ENCODE data around the gene SHANK1. TPM values are rescaled to one million over a fixed set of nuclear protein-coding genes. Genes with fewer than 3 reads are reported as not detected.

Gene SHANK1
- total RNA-seq, 2 experiments from 2014 or later: not detected

DNA sequence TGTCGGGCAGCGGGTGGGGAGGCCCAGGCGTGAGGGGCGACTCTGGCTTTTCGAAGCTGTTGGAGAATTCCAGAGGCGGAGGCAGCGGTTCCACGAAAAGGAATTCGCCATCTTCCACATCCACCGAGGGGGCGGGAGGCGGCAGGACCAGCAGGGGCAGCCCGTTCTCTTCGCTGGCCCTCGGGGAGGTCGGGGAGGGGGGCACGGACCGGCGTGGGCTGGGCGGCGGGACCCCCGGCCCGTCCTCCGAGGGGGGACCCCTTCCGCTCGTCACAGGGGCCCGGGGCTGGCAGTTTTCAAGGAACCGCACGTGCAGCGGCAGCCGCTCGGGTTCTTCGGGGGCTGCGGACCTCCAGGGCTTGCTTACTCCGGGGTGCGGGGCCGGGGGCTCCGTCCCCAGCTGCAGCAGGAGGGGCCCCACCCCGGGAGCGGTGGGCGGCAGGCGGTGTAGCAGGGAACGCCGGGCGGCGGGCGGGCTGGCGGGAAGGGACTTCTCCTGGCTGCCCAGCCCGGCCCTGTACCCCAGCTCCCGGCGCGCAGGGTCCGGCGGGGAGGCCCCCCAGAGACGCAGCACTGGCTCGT lies 52.3 kb downstream of the SHANK1 start:
- Mint-ChIP-seq H3K4me3 (no peak overlapping the region), H3K4me1 (ENCODE audit: low read depth) (no peaks in the 10 kb centered on the region), H3K27ac (no peak overlapping the region), H3K9me3 (no peaks in the 10 kb centered on the region), H3K27me3 (peaks cover 38% of the 10 kb centered on the region), H3K36me3 (no peaks in the 10 kb centered on the region)
- DNase-seq: no peak
- CTCF ChIA-PET: no interaction called here
- intact Hi-C loops (cut with micrococcal nuclease): no loop called here
- POLR2A ChIA-PET: no interaction called here

DNA sequence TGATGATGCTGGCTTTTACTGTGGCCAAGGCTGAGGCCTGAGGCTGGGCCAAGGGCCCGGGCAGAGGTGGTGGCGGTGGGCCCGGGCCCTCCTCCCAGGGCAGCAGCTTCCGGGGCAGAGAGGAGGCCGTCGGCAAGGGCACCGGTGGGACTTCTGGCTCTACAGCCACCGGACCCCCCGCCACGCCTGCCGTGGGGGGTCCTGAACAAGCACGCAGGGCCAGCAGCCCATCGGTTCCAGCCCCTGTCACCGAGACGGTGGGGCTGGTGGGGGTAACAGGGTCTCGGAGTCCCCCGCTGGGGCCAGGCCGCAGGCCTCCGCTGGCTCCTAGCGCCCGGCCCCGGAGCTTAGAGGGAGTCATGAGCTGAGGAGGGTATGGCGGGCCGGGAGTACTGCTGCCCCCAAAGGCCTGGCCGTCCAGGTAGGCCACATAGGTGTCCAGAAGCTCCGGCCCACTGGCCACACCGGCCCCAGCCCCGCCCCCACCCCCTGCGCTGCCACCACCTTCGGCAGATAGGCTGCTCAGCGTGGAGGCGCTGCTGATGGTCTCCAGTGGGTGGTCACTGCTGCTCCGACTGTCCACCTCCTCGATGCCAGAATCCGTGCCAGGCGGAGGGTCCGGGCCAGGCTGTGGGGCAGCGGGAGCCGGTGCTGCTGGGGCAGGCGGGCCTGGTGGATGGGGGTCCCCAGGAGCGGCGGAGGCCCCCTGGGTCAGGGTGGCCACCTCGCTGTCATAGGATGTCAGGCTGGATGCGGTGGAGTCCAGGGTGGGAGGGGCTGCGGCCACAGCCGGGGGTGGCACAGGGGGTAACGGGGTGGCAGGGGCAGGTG lies 53.0 kb downstream of the SHANK1 start:
- CTCF ChIA-PET: no interaction called here
- Mint-ChIP-seq H3K4me3 (no peak overlapping the region), H3K36me3 (no peaks in the 10 kb centered on the region), H3K4me1 (ENCODE audit: low read depth) (no peaks in the 10 kb centered on the region), H3K27me3 (peaks cover 37% of the 10 kb centered on the region), H3K9me3 (no peaks in the 10 kb centered on the region), H3K27ac (no peak overlapping the region)
- POLR2A ChIA-PET: no interaction called here
- no peak for DNase-seq
- intact Hi-C loops (cut with micrococcal nuclease): no loop called here

DNA sequence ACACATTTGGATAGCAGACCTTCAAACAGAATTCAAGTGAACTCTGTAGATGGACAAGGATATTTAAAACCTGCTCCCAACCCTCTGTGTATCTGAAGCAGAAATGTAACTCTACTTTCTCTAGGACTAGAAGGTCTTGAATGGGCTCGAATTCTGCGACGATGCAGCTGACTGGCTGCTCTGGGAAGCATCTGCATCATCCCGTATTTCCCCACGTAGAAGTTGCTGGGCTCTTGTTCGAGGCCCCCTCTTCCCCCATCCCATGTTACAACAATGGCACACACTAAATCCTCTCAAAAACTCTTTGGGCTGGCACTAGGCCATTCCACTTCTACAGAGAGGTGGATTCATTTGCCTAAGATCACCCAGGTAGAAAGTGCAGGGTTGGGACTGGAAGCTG lies 55.4 kb downstream of the SHANK1 start:
- Mint-ChIP-seq H3K27me3 (peaks cover 34% of the 10 kb centered on the region), H3K36me3 (no peaks in the 10 kb centered on the region), H3K27ac (no peak overlapping the region), H3K9me3 (no peaks in the 10 kb centered on the region), H3K4me1 (ENCODE audit: low read depth) (no peaks in the 10 kb centered on the region), H3K4me3 (no peak overlapping the region)
- no peak for DNase-seq
- ChIA-PET POLR2A (no interaction called here), CTCF (no interaction called here)
- intact Hi-C loops (cut with micrococcal nuclease): no loop called here

DNA sequence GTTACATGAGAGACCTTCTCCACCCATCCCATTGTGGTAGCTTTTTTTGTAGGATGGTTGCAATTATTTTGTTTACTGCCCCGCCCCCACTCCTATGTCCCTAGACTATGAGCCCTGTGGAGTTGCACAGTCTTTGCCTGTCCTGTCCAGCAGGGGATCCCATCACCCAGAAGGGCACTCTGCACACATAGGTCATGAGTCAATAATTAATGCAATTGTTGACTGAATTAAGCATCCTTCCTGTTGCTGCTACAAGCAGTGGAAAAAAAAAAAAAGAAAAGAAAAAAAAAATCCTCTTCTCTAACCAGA lies 56.2 kb downstream of the SHANK1 start:
- H3K9me3 Mint-ChIP-seq: peaks cover 1% of the 10 kb centered on the region
- CTCF ChIA-PET: no interaction called here
- peaks cover 34% of the 10 kb centered on the region for H3K27me3 Mint-ChIP-seq
- H3K4me1 Mint-ChIP-seq (ENCODE audit: low read depth): peaks cover 2% of the 10 kb centered on the region
- intact Hi-C loops (cut with micrococcal nuclease): no loop called here
- no peak overlapping the region for H3K27ac Mint-ChIP-seq
- H3K4me3 Mint-ChIP-seq: no peak overlapping the region
- H3K36me3 Mint-ChIP-seq: peaks cover 1% of the 10 kb centered on the region
- no peak for DNase-seq
- POLR2A ChIA-PET: no interaction called here

DNA sequence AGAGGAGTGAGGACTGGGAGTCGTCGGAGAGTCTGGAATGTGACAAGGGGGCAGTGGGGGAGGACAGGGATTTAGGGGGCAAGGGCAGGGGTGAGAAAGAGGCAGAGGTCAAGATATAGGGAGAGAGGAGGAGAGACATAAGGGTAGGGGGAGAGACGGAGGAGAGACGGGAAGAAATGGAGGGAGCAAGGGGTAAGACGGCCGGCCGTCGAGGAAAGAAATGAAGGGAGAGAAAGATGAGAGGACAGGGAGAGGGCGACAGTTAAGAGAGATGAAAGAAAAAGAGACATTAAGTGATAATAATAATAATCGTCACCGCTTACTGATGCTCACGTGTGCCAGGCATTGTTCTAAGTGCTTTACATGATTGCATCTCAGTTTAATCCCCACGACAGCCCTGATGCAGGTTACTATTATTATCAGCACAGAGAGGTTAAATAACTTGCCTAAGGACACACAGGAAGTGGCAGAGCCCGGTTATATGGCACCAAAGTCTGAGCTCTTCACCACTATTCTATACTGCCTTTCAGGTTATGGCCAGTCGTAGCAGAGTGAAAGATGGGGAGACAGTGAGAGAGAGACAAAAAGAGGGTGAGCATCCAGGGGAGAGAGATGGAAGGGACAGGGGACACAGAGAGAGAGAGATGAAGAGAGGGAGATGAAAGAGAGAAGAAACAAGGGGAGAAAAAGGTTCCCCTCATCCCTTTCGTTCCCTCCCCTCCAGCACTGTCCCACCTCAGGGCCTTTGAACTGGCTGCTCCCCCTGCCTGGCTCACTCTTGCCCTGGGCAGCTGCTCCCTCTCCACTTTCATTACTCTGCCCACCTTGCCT lies 56.7 kb downstream of the SHANK1 start:
- intact Hi-C loops (cut with micrococcal nuclease): no loop called here
- Mint-ChIP-seq H3K9me3 (peaks cover 7% of the 10 kb centered on the region), H3K4me1 (ENCODE audit: low read depth) (peaks cover 8% of the 10 kb centered on the region), H3K27ac (no peak overlapping the region), H3K27me3 (peaks cover 39% of the 10 kb centered on the region), H3K36me3 (peaks cover 5% of the 10 kb centered on the region), H3K4me3 (no peak overlapping the region)
- DNase-seq: no peak
- CTCF ChIA-PET: no interaction called here
- POLR2A ChIA-PET: no interaction called here

DNA sequence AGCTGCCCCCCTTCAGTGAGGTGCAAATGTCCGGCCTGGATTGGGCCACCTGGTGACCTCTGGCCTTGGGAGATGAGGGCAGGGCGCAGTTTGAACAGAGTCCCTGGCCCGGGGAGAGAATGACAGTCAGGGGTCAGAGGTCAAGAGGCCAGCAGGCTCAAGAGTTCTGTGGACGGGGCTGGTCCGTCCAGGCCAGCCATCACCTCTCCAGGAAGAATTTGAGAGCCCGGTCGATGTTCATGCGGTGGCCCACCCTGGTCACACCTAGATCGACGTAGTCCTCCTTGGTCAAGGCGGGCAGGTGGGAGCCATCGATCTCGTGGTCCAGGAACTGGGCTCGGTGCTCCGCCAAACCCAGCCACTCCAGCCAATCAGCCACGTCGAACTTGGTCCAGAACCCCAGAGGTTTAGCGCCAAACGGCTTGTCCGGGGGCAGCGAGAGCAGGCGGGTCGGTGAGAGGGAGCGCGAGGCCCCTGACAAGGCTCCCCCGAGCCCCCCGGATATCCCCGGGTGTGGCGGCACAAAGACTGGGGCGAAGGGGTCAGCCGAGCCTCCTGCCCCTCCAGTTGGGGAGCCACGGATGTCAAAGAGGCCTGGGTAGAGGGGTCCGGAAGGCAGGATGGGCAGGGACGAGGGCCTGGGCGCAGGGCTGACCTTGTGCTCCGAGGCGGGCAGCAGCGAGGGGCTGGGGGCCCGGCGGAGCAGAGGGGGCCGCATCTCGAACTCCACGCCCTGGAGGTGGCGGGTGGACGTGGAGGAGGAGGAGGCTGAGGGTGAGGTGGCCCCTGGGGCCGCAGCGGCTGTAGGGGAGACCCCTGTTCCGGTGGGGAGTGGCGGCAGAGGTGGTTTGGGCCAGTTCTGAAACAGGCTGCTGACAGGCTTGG lies 57.6 kb downstream of the SHANK1 start:
- Mint-ChIP-seq H3K27me3 (peaks cover 48% of the 10 kb centered on the region), H3K9me3 (peaks cover 8% of the 10 kb centered on the region), H3K4me3 (no peak overlapping the region), H3K4me1 (ENCODE audit: low read depth) (peaks cover 17% of the 10 kb centered on the region), H3K36me3 (peaks cover 5% of the 10 kb centered on the region), H3K27ac (no peak overlapping the region)
- intact Hi-C loops (cut with micrococcal nuclease): no loop called here
- ChIA-PET CTCF (no interaction called here), POLR2A (no interaction called here)
- no peak for DNase-seq

DNA sequence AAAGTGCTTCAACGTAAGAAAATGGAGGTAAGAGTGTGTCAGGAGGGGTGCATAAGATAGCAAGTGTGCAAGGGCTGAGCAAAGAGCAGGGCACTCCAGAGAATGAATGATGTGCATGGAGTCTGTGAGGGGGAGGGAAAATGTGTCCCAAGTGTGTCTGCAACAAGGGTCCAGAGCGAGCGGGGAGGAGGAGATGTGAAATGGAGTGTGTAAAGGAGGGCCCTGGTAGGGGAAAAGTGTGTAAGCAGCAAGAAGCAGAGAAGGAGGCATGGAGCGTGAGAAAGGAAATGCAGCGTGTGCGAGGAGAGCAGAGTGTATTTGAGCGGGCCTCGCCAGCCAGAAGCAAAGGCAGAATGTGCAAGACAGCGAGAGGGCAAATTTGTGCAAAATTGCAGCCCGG lies 58.6 kb downstream of the SHANK1 start:
- Mint-ChIP-seq H3K9me3 (peaks cover 8% of the 10 kb centered on the region), H3K27ac (no peak overlapping the region), H3K4me3 (no peak overlapping the region), H3K27me3 (peaks cover 56% of the 10 kb centered on the region), H3K36me3 (peaks cover 5% of the 10 kb centered on the region), H3K4me1 (ENCODE audit: low read depth) (peaks cover 17% of the 10 kb centered on the region)
- CTCF ChIA-PET: interaction anchor here (1.2 kb wide), 1 partner anchor 9 kb away, joined by 4 read pairs; no protein-coding TSS in a partner anchor
- DNase-seq: no peak
- intact Hi-C loops (cut with micrococcal nuclease): no loop called here
- POLR2A ChIA-PET: no interaction called here

DNA sequence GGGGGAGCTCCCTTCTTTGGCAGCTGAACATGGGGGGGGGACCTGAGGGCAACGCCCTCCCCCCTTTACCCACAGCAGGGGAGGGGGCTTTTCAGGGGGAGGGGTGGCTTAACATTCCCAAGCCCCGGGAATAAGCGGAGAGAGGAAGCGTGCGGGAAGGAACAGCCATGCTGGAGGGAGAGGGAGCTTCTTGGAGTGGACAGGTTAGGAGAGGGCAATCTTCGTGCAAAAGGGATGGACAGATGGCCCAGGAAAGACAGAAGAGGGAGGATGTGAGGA lies 59.6 kb downstream of the SHANK1 start:
- Mint-ChIP-seq H3K27me3 (peaks cover 63% of the 10 kb centered on the region), H3K9me3 (peaks cover 10% of the 10 kb centered on the region), H3K4me3 (no peak overlapping the region), H3K36me3 (peaks cover 5% of the 10 kb centered on the region), H3K4me1 (ENCODE audit: low read depth) (peaks cover 17% of the 10 kb centered on the region), H3K27ac (no peak overlapping the region)
- CTCF ChIA-PET: interaction anchor here (1.2 kb wide), 1 partner anchor 10 kb away, joined by 4 read pairs; no protein-coding TSS in a partner anchor
- intact Hi-C loops (cut with micrococcal nuclease): no loop called here
- POLR2A ChIA-PET: no interaction called here
- DNase-seq: no peak

DNA sequence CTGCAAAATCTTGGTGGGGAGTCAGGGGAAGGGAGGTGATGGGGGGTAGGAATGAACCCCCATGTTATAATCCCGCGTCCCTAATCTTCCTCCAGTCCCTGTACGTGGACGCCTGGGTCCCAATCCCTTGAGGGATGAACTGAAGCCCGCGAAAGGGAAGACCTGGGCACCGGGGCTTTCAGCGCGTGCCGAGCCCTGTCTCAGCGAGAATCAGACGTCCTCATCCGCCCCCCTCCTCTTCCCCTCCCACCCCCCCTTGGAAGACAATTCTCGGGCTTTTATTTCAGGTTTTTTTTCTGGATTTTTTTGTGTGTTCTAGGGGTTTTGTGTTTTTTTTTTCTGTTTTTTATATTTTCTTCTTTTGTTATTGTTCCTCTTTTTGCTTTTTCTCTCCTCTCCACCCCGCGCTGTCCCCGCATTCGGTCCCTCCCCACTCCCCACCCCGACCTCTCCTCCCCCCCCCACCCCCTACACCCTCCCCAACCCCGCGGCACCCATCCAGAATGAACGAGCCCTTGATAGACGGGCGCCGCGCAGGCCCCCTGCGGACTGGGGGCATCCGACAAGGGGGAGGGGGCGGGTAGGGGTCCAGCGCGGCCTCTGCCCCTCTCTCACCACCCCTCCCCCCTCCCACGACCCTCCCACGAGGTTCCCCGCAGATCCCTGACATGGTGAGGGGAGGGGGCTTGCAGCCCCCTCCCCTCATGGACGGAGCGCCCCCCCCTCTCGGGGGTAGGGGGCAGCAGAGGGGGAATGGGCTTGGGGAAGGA lies 60.1 kb downstream of the SHANK1 start:
- Mint-ChIP-seq H3K27me3 (peaks cover 64% of the 10 kb centered on the region), H3K9me3 (peaks cover 14% of the 10 kb centered on the region), H3K4me3 (no peak overlapping the region), H3K36me3 (peaks cover 5% of the 10 kb centered on the region), H3K27ac (no peak overlapping the region), H3K4me1 (ENCODE audit: low read depth) (peaks cover 17% of the 10 kb centered on the region)
- intact Hi-C loops (cut with micrococcal nuclease): loop anchor here (2.0 to 5.0 kb wide), 2 partner anchors 52 to 149 kb away; partner anchors contain the start of gene JOSD2
- CTCF ChIA-PET: interaction anchor here (1.2 kb wide), 1 partner anchor 10 kb away, joined by 4 read pairs; no protein-coding TSS in a partner anchor
- no peak for DNase-seq
- POLR2A ChIA-PET: no interaction called here

DNA sequence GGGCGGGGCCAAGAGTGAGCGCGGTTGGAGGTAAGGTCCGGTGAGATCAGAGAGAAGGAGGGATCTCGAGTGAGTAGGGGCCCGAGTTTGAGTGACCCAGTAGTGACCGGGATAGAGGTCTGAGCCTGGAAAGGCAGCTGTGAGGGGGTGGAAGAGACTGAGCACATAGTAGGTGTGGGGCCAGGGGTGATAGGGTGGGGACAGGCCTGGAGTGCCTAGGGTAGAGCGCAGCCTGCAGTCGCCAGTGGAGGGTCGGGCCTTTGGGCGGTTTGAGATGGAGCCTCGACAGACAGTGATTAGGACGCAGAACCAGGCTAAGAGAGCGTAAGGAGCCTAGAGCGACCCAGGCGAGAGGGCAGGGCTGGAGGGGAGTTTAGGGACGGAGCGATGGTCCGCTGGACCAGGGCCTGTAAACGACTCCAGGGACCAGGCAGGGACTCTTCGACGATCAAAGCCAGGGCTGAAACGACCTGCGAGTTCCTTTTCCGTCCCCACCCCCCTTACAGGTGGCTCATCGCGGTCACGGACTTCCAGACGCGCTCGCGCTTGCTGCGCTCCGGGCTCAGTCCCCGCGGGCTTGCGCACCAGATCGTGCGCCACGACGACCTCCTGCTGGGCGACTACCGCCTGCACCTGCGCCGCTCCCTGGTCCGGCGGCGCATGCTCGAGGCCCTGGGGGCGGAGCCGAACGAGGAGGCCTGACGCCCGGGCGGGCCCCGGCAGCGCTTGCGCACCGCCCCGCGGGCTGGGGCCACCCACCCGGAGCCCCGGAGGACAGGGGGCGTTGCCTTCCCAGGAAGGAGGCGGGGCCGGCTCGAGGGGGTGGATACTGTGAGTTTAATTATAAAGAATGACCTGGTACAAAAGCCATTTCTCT lies 60.9 kb downstream of the SHANK1 start:
- Mint-ChIP-seq H3K9me3 (peaks cover 14% of the 10 kb centered on the region), H3K27me3 (peaks cover 65% of the 10 kb centered on the region), H3K27ac (peak overlapping the region; percentile 66), H3K4me3 (peak overlapping the region; percentile 74), H3K4me1 (ENCODE audit: low read depth) (peaks cover 17% of the 10 kb centered on the region), H3K36me3 (peaks cover 5% of the 10 kb centered on the region)
- DNase-seq: peak; percentile 71
- ChIA-PET CTCF (no interaction called here), POLR2A (interaction anchor here (0.7 kb wide), 1 partner anchor 146 kb away, joined by 3 read pairs; no protein-coding TSS in a partner anchor)
- intact Hi-C loops (cut with micrococcal nuclease): loop anchor here (2.0 to 5.0 kb wide), 2 partner anchors 51 to 148 kb away; partner anchors contain the start of gene JOSD2
